HG03342 (cell line): ENCODE results near the gene KCNIP1.
A peak's percentile ranks its signal among the peaks of the same experiment; 100 is the strongest.

Source experiments
- ATAC-seq: cut with Tn5 transposase; IDR thresholded peaks from one replicate; pipeline ENCODE4 v1.9.1; 2021; ENCODE audit warnings: mild to moderate bottlenecking, moderate library complexity; ENCODE audit not compliant: unreplicated experiment

The KCNIP1 gene

GRCh38 chr5:170562166-170562874 is 58.5 kb downstream of the KCNIP1 start:
- no peak for ATAC-seq

- no peak for ATAC-seq
Measured at GRCh38 chr5:170562875-170563228, 59.0 kb downstream of the KCNIP1 start.

- ATAC-seq, result no peak
Measured at GRCh38 chr5:170563824-170564567, 60.2 kb downstream of the KCNIP1 start.

GRCh38 chr5:170565072-170565471 is 61.3 kb downstream of the KCNIP1 start:
- no peak for ATAC-seq

- no peak for ATAC-seq
Measured at GRCh38 chr5:170569101-170569500, 65.3 kb downstream of the KCNIP1 start.

- ATAC-seq, result no peak
Measured at GRCh38 chr5:170570476-170570875, 66.7 kb downstream of the KCNIP1 start.

- no peak for ATAC-seq
Measured at GRCh38 chr5:170571281-170571731, 67.5 kb downstream of the KCNIP1 start.

- ATAC-seq, result peak; percentile 77
Measured at GRCh38 chr5:170571875-170572852, 68.3 kb downstream of the KCNIP1 start.

GRCh38 chr5:170573114-170573513 is 69.3 kb downstream of the KCNIP1 start:
- no peak for ATAC-seq

- no peak for ATAC-seq
Measured at GRCh38 chr5:170573660-170574059, 69.8 kb downstream of the KCNIP1 start.

- peak; percentile 53 for ATAC-seq
Measured at GRCh38 chr5:170576602-170577535, 73.0 kb downstream of the KCNIP1 start.

- ATAC-seq, result no peak
Measured at GRCh38 chr5:170579601-170580000, 75.8 kb downstream of the KCNIP1 start.

- no peak for ATAC-seq
Measured at GRCh38 chr5:170581211-170581610, 77.4 kb downstream of the KCNIP1 start.

GRCh38 chr5:170582644-170583330 is 79.0 kb downstream of the KCNIP1 start:
- no peak for ATAC-seq

GRCh38 chr5:170584003-170584402 is 80.2 kb downstream of the KCNIP1 start:
- ATAC-seq, result no peak

GRCh38 chr5:170584450-170585058 is 80.7 kb downstream of the KCNIP1 start:
- ATAC-seq, result no peak

GRCh38 chr5:170585273-170585948 is 81.6 kb downstream of the KCNIP1 start:
- no peak for ATAC-seq

- no peak for ATAC-seq
Measured at GRCh38 chr5:170587808-170588207, 84.0 kb downstream of the KCNIP1 start.

GRCh38 chr5:170589643-170590042 is 85.8 kb downstream of the KCNIP1 start:
- ATAC-seq, result no peak
